Hematopoietic multipotent progenitor cell treated with erythropoietin and hydrocortisone succinate and interleukin-3 and kit ligand, for 6 days (in vitro differentiated cells): ENCODE measurements around the gene GNL1.

Experiments used
- DNase-seq: peaks from one replicate; pipeline ENCODE4 v3.0.0-alpha.2; 2015

Gene GNL1

GRCh38 chr6:30556066-30556905, at the start of gene GNL1:
Gene GNL1 (minus strand): TSS chr6:30556489. CDS start chr6:30556203, 286 bp downstream.
- peak; percentile 94 for DNase-seq

- no peak for DNase-seq
Observed at GRCh38 chr6:30603961-30604360, 47.7 kb upstream of the GNL1 start.

- DNase-seq, result no peak
Observed at GRCh38 chr6:30601815-30602641, 45.7 kb upstream of the GNL1 start.

GRCh38 chr6:30601436-30601814, 45.1 kb upstream of the GNL1 start:
- DNase-seq, result no peak

GRCh38 chr6:30600451-30600961, 44.2 kb upstream of the GNL1 start:
- no peak for DNase-seq

GRCh38 chr6:30599625-30600324, 43.5 kb upstream of the GNL1 start:
- DNase-seq, result no peak

- no peak for DNase-seq
Observed at GRCh38 chr6:30598912-30599624, 42.8 kb upstream of the GNL1 start.

GRCh38 chr6:30597315-30598144, 41.2 kb upstream of the GNL1 start:
- DNase-seq, result peak; percentile 88

GRCh38 chr6:30592287-30592686, 36.0 kb upstream of the GNL1 start:
- no peak for DNase-seq

- peak; percentile 28 for DNase-seq
Observed at GRCh38 chr6:30591008-30591407, 34.7 kb upstream of the GNL1 start.

- DNase-seq, result no peak
Observed at GRCh38 chr6:30590509-30590908, 34.2 kb upstream of the GNL1 start.

- no peak for DNase-seq
Observed at GRCh38 chr6:30589754-30590358, 33.6 kb upstream of the GNL1 start.

- no peak for DNase-seq
Observed at GRCh38 chr6:30583921-30584320, 27.6 kb upstream of the GNL1 start.

- no peak for DNase-seq
Observed at GRCh38 chr6:30578051-30578450, 21.8 kb upstream of the GNL1 start.

GRCh38 chr6:30573113-30573512, 16.8 kb upstream of the GNL1 start:
- no peak for DNase-seq

- no peak for DNase-seq
Observed at GRCh38 chr6:30572148-30572547, 15.9 kb upstream of the GNL1 start.

- no peak for DNase-seq
Observed at GRCh38 chr6:30571762-30572082, 15.4 kb upstream of the GNL1 start.

GRCh38 chr6:30571075-30571761, 14.9 kb upstream of the GNL1 start, which contains the start of gene ABCF1:
Gene ABCF1 (plus strand): TSS chr6:30571442. CDS start chr6:30571488, 46 bp downstream.
- DNase-seq, result peak; percentile 97

GRCh38 chr6:30570740-30571074, 14.4 kb upstream of the GNL1 start:
- no peak for DNase-seq

GRCh38 chr6:30570263-30570662, 14.0 kb upstream of the GNL1 start:
- no peak for DNase-seq

GRCh38 chr6:30568245-30568644, 12.0 kb upstream of the GNL1 start:
- no peak for DNase-seq
